ENCODE data around the gene UNC119.

The UNC119 gene

DNA sequence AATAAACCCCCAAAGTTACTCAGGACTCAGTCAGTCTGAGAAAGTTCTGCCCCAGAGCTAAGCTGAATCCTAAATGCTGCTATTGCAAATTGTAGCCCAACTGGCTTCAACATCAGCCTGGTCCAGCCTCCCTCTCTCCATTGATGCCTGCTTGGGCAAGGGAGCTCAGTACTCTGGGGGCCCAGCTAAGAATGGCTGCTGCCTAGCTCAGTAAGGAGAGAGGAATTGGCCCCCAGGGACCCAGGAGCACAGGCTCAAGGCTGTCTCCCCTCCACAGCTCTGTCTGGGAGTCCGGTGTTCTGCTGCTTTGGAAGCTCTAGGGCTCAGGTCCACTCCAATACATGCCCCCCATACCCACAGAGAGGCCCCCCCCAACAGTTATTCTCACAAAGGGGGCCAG is 1.6 kb downstream of the UNC119 start:
- no peak for TF ChIP-seq ARNTL (CRISPR knock-in tag; IDR thresholded peaks at IDR 0.05; ENCODE audit: borderline replicate concordance, low read depth)
- TF ChIP-seq, protein P1, sequence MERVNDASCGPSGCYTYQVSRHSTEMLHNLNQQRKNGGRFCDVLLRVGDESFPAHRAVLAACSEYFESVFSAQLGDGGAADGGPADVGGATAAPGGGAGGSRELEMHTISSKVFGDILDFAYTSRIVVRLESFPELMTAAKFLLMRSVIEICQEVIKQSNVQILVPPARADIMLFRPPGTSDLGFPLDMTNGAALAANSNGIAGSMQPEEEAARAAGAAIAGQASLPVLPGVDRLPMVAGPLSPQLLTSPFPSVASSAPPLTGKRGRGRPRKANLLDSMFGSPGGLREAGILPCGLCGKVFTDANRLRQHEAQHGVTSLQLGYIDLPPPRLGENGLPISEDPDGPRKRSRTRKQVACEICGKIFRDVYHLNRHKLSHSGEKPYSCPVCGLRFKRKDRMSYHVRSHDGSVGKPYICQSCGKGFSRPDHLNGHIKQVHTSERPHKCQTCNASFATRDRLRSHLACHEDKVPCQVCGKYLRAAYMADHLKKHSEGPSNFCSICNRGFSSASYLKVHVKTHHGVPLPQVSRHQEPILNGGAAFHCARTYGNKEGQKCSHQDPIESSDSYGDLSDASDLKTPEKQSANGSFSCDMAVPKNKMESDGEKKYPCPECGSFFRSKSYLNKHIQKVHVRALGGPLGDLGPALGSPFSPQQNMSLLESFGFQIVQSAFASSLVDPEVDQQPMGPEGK (CRISPR knock-in tag; IDR thresholded peaks at IDR 0.05; ENCODE audit: borderline replicate concordance) = no peak
- no peak for TF ChIP-seq PPARA (CRISPR knock-in tag; IDR thresholded peaks at IDR 0.05; ENCODE audit: borderline replicate concordance)
- no peak for TF ChIP-seq ZNF8 (CRISPR knock-in tag; IDR thresholded peaks at IDR 0.05)
- TF ChIP-seq, protein P2, sequence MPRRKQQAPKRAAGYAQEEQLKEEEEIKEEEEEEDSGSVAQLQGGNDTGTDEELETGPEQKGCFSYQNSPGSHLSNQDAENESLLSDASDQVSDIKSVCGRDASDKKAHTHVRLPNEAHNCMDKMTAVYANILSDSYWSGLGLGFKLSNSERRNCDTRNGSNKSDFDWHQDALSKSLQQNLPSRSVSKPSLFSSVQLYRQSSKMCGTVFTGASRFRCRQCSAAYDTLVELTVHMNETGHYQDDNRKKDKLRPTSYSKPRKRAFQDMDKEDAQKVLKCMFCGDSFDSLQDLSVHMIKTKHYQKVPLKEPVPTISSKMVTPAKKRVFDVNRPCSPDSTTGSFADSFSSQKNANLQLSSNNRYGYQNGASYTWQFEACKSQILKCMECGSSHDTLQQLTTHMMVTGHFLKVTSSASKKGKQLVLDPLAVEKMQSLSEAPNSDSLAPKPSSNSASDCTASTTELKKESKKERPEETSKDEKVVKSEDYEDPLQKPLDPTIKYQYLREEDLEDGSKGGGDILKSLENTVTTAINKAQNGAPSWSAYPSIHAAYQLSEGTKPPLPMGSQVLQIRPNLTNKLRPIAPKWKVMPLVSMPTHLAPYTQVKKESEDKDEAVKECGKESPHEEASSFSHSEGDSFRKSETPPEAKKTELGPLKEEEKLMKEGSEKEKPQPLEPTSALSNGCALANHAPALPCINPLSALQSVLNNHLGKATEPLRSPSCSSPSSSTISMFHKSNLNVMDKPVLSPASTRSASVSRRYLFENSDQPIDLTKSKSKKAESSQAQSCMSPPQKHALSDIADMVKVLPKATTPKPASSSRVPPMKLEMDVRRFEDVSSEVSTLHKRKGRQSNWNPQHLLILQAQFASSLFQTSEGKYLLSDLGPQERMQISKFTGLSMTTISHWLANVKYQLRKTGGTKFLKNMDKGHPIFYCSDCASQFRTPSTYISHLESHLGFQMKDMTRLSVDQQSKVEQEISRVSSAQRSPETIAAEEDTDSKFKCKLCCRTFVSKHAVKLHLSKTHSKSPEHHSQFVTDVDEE (CRISPR knock-in tag; IDR thresholded peaks at IDR 0.05) = no peak
- no peak for TF ChIP-seq ZNF70 (CRISPR knock-in tag; IDR thresholded peaks at IDR 0.05)
- TF ChIP-seq TOX (CRISPR knock-in tag; IDR thresholded peaks at IDR 0.05; ENCODE audit: borderline replicate concordance) = no peak
- TF ChIP-seq SNAI2 (CRISPR knock-in tag; IDR thresholded peaks at IDR 0.05) = no peak
- TF ChIP-seq ZNF565 (CRISPR knock-in tag; conservative IDR thresholded peaks at IDR 0.05; ENCODE audit: low read depth) = no peak
- no peak for TF ChIP-seq TCF4 (CRISPR knock-in tag; IDR thresholded peaks at IDR 0.05; ENCODE audit: borderline replicate concordance)
- TF ChIP-seq, protein P3, sequence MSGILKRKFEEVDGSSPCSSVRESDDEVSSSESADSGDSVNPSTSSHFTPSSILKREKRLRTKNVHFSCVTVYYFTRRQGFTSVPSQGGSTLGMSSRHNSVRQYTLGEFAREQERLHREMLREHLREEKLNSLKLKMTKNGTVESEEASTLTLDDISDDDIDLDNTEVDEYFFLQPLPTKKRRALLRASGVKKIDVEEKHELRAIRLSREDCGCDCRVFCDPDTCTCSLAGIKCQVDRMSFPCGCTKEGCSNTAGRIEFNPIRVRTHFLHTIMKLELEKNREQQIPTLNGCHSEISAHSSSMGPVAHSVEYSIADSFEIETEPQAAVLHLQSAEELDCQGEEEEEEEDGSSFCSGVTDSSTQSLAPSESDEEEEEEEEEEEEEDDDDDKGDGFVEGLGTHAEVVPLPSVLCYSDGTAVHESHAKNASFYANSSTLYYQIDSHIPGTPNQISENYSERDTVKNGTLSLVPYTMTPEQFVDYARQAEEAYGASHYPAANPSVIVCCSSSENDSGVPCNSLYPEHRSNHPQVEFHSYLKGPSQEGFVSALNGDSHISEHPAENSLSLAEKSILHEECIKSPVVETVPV (CRISPR knock-in tag; IDR thresholded peaks at IDR 0.05) = no peak
- TF ChIP-seq ZFP30 (CRISPR knock-in tag; IDR thresholded peaks at IDR 0.05) = no peak
- no peak for ATAC-seq

DNA sequence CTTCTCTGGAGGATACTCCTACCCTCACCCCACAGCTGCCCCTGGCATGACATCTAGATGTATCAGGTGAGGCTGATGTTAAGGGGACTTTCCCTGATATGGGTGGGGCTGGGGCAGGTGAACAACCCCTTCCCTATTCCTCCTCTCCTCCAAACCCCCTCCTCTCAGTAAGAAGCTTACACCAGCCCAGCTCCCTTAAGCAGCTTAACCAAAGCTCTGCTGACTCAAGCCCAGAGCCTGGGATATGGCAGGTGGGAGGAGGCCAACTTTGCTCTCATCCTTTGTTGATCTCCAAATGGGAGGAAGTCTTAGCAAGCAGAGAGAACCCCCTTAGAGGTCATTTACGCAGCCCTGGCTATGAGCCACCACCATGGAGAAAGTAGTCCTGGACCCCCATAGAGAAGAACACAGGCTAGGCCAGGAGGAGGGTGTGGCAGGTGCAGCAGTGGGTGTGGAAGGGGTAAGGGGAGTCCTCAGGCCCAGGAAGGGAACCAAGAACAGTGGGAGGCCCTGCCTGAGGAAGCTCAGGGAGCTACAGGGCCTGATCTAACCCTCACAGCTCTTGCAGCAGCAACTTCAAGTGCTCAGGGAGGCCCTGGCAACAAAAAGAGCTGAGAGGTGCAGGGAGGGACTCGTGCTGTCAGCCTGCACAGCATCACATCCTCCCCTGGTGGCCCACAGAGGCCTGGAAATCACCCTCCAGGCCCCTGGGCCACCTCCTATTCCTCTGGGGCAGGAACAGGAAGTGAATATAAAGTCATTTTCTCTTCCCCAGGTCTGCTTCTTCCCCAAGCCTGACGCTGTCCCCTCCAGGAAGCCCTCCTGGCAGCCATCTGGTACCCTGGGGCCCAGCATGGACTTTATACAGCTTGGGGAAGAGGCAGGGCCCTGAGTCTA is 2.9 kb downstream of the UNC119 start:
- TF ChIP-seq TOX (CRISPR knock-in tag; IDR thresholded peaks at IDR 0.05; ENCODE audit: borderline replicate concordance) (no peak), TCF4 (CRISPR knock-in tag; IDR thresholded peaks at IDR 0.05; ENCODE audit: borderline replicate concordance) (no peak), ZNF8 (CRISPR knock-in tag; IDR thresholded peaks at IDR 0.05) (no peak)
- ATAC-seq = no peak

DNA sequence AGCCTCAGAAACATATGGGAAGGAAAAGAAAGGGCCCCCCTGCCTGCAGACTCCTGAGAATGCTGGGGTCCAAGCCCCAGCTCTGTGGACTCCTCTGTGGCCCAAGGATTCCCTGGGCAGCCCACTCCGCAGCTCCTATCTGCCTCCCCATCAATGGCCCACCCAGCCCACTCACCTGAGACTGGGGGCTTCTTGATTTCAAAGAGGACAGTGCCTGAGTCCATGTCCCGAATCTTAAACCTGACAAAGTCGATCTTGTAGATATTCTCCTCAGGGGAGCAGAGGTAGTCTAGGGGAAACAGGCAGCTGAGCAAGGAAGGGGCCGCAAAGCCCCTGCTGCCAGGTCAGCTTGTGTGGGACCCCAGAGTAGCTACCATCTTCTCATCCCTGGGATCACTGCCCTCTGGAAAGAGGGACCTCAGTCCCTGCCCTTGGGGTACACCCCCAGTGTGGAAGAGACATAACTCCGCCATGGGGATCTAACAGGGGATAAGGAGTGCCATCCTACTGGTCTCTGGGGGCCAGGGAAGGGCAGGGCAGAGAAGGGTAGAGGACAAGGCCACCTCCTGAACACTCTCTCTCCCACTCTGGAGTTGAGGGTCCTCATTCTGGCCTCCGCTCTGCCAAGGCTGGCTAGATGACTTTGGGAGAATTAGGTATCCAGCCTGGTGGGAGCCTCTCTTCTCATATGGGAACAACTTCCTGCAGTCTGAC is 3.9 kb downstream of the UNC119 start:
- ATAC-seq = no peak
- no peak for TF ChIP-seq ZC3H10 (CRISPR knock-in tag; IDR thresholded peaks at IDR 0.05)
- TF ChIP-seq PPARA (CRISPR knock-in tag; IDR thresholded peaks at IDR 0.05; ENCODE audit: borderline replicate concordance) = no peak
- TF ChIP-seq GLIS3 (CRISPR knock-in tag; IDR thresholded peaks at IDR 0.05) = no peak
- TF ChIP-seq, protein P1 (CRISPR knock-in tag; IDR thresholded peaks at IDR 0.05; ENCODE audit: borderline replicate concordance) = no peak
- TF ChIP-seq, protein P4, sequence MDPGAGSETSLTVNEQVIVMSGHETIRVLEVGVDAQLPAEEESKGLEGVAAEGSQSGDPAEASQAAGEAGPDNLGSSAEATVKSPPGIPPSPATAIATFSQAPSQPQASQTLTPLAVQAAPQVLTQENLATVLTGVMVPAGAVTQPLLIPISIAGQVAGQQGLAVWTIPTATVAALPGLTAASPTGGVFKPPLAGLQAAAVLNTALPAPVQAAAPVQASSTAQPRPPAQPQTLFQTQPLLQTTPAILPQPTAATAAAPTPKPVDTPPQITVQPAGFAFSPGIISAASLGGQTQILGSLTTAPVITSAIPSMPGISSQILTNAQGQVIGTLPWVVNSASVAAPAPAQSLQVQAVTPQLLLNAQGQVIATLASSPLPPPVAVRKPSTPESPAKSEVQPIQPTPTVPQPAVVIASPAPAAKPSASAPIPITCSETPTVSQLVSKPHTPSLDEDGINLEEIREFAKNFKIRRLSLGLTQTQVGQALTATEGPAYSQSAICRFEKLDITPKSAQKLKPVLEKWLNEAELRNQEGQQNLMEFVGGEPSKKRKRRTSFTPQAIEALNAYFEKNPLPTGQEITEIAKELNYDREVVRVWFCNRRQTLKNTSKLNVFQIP (CRISPR knock-in tag; IDR thresholded peaks at IDR 0.05; ENCODE audit: borderline replicate concordance, low read depth) = no peak
- TF ChIP-seq, protein P2 (CRISPR knock-in tag; IDR thresholded peaks at IDR 0.05) = no peak
- no peak for TF ChIP-seq SNAI2 (CRISPR knock-in tag; IDR thresholded peaks at IDR 0.05)
- TF ChIP-seq ESRRG (CRISPR knock-in tag; IDR thresholded peaks at IDR 0.05) = no peak
- no peak for TF ChIP-seq ZNF565 (CRISPR knock-in tag; conservative IDR thresholded peaks at IDR 0.05; ENCODE audit: low read depth)
- TF ChIP-seq ZNF70 (CRISPR knock-in tag; IDR thresholded peaks at IDR 0.05) = no peak
- TF ChIP-seq TOX (CRISPR knock-in tag; IDR thresholded peaks at IDR 0.05; ENCODE audit: borderline replicate concordance) = no peak
- TF ChIP-seq ISL1 (CRISPR knock-in tag; IDR thresholded peaks at IDR 0.05) = no peak
- no peak for TF ChIP-seq OSR1 (CRISPR knock-in tag; IDR thresholded peaks at IDR 0.05)
- TF ChIP-seq ZNF8 (CRISPR knock-in tag; IDR thresholded peaks at IDR 0.05) = no peak
- TF ChIP-seq, protein P5, sequence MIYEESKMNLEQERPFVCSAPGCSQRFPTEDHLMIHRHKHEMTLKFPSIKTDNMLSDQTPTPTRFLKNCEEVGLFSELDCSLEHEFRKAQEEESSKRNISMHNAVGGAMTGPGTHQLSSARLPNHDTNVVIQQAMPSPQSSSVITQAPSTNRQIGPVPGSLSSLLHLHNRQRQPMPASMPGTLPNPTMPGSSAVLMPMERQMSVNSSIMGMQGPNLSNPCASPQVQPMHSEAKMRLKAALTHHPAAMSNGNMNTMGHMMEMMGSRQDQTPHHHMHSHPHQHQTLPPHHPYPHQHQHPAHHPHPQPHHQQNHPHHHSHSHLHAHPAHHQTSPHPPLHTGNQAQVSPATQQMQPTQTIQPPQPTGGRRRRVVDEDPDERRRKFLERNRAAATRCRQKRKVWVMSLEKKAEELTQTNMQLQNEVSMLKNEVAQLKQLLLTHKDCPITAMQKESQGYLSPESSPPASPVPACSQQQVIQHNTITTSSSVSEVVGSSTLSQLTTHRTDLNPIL (CRISPR knock-in tag; IDR thresholded peaks at IDR 0.05; ENCODE audit: low read depth) = no peak
- TF ChIP-seq ZFP30 (CRISPR knock-in tag; IDR thresholded peaks at IDR 0.05) = no peak
- TF ChIP-seq ARNTL (CRISPR knock-in tag; IDR thresholded peaks at IDR 0.05; ENCODE audit: borderline replicate concordance, low read depth) = no peak

Data from SK-N-SH treated with all-trans-retinoic acid at 6 μM for 48 hours (cell line).